GM12865 (cell line): ENCODE measurements around the gene GPM6B.

Experiments
- DNase-seq: peaks from one replicate; pipeline ENCODE4 v3.0.0; 2010; ENCODE audit warnings: low read depth
- H3K4me3 ChIP-seq: 2 replicates; pipeline ENCODE4 v1.5.1; 2011; ENCODE audit warnings: mild to moderate bottlenecking, low read depth, low read length, control low read depth
- TF ChIP-seq, protein P1 (sequence below): IDR thresholded peaks from 2 replicates; pipeline ENCODE4 v1.5.1; 2011; ENCODE audit warnings: low read length, control low read depth, low read depth, inconsistent platforms; ENCODE audit not compliant: insufficient read depth; ENCODE audit errors: missing control alignments

The GPM6B gene

DNA sequence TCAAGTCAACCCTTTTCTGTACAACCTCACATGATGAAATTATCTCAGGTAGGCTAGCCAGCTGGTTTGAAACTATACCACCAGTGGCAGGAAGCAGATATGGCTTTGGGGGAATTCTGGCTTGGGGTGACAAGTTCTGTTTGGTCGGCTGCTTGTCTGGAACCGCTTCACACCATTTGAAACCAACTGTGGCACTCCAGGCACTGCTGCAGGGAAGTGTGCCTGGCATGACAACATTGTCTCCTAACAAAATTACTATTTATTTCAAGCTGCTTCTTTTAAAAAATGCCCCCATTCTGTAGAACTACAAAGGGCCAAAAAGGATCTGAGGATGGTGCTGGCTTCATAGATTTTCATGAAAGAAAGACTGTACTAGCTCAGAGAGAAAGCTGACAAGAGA, 37.1 kb upstream of the GPM6B start:
- DNase-seq, result peak; percentile 38
- TF ChIP-seq, protein P1, sequence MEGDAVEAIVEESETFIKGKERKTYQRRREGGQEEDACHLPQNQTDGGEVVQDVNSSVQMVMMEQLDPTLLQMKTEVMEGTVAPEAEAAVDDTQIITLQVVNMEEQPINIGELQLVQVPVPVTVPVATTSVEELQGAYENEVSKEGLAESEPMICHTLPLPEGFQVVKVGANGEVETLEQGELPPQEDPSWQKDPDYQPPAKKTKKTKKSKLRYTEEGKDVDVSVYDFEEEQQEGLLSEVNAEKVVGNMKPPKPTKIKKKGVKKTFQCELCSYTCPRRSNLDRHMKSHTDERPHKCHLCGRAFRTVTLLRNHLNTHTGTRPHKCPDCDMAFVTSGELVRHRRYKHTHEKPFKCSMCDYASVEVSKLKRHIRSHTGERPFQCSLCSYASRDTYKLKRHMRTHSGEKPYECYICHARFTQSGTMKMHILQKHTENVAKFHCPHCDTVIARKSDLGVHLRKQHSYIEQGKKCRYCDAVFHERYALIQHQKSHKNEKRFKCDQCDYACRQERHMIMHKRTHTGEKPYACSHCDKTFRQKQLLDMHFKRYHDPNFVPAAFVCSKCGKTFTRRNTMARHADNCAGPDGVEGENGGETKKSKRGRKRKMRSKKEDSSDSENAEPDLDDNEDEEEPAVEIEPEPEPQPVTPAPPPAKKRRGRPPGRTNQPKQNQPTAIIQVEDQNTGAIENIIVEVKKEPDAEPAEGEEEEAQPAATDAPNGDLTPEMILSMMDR, result no peak
- no peak overlapping the region for H3K4me3 ChIP-seq

DNA sequence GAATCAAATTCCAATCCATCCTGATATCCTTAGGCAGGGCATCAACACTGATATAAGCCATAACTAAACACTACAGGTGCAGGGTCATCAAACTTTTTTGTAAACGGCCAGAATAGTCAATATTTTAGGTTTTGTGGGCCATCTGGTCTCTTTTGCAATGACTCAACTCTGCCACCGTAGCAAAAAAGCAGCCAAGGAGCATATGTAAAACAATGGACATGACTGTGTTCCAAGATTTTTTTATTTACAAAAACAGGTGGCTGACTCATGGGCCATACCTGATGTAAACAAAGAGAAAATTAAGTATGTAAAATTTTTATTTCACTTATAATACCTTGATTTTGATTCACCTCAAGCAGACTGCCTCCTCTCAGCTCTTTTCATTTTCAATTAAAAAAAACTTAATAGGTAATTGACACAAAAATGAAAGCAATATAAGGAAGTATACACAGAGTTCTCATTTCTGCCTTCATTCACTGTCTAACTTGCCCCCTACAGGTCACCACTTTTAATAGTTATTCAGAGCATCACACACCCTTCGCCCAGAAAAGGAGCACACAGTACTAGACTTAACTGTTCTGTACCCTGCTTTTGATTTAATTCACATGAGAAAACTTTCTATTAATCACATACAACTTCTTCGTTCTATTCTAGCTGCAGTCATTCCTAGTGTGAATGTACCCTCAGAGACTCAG, 35.3 kb upstream of the GPM6B start:
- no peak overlapping the region for H3K4me3 ChIP-seq
- DNase-seq, result peak; percentile 30
- TF ChIP-seq, protein P1, result peak; percentile 13

DNA sequence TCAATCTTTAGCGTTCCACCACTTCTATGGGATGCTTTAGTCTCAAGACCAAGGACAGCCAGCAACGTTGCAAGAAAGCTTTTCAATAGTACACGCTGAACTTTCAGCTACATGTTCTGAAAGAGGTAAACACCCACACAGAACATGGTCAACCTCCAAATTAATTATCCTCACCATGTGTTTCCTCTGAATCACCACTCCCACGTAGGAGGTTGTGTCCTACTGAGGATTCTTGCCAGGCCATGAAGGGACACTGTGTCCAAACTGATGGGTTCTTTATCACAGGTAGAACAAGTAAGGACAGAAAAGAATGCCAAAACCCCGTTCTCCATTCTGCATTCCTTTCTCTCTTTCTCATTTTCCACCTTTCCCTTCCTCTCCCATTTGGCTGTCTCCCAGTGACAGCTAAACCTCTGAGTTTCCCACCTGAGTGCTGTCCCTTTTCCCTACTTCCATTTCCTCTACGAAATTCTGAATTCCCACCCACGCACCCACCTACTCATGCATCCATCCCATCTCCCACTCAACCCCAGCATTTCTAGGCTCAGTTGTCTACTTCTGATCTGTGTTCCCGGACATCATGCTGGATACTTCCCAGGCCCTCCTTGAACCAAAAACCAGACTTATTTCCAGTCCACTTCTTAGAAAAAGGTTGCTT, 29.0 kb upstream of the GPM6B start:
- TF ChIP-seq, protein P1, result no peak
- no peak overlapping the region for H3K4me3 ChIP-seq
- no peak for DNase-seq

GRCh38 chrX:13843150-13843721, 26.3 kb upstream of the GPM6B start:
- DNase-seq, result peak; percentile 26
- TF ChIP-seq, protein P1, result no peak
- H3K4me3 ChIP-seq, result no peak overlapping the region

- TF ChIP-seq, protein P1, result no peak
- H3K4me3 ChIP-seq, result no peak overlapping the region
- no peak for DNase-seq
Measured at GRCh38 chrX:13840121-13840520, 23.2 kb upstream of the GPM6B start.

DNA sequence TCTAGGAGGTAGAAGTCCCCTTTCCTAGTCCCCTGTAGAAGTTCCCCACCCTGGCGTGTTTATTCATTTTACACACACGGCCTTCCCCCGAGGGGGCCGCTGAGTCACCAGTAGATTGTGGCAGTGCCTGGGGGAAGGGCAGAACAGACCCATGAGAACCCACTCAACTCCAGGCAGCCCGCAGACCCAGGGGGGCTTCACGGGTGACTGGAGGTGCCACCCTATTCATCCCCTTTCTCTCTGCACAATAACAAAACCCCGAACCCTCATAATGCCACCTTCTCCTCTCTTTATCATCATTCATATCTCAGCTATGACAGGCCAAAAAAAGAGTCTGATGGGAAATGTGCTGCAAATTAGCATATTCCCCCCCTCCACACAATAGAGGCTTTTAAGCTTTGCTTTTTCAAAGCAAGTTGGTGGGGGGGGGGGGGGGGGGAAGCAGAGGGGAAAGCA, 20.4 kb upstream of the GPM6B start:
- no peak for DNase-seq
- H3K4me3 ChIP-seq, result no peak overlapping the region
- TF ChIP-seq, protein P1, result no peak

- TF ChIP-seq, protein P1, result no peak
- H3K4me3 ChIP-seq, result no peak overlapping the region
- DNase-seq, result no peak
Measured at GRCh38 chrX:13836575-13836974, 19.7 kb upstream of the GPM6B start.
